ENCODE results near the gene ARL2.
A peak's percentile ranks its signal among the peaks of the same experiment; 100 is the strongest.

ARL2 gene

DNA sequence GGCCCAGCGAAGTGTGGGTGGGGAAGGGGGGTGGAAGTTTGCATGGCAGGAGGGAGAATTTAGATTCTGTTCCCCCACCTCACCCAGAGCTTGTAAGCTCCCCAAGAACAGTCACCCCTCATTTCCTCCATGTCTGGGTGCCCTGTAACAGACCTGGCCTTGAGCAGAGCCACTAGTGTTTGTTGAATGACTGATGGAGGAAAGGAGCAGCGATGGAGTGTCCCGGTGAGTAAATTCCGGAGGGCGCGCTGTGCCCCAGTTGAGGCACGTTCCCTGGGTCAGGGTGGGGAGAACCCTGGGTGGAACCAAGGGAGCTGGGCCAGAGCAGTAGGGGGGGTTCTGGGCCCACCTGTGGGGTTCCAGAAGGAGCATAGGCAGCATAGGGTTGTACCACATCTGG lies 43.6 kb downstream of the ARL2 start:
- no peak for TF ChIP-seq CTCF (IDR thresholded peaks at IDR 0.05; ENCODE audit: insufficient read depth, missing control alignments)
- FAIRE-seq = no peak
- no peak for DNase-seq (ENCODE audit: insufficient read length, low spot score)

- no peak for DNase-seq (ENCODE audit: insufficient read length, low spot score)
- no peak for FAIRE-seq
- TF ChIP-seq CTCF (IDR thresholded peaks at IDR 0.05; ENCODE audit: insufficient read depth, missing control alignments) = no peak
Observed at GRCh38 chr11:65058012-65058411, 44.1 kb downstream of the ARL2 start.

DNA sequence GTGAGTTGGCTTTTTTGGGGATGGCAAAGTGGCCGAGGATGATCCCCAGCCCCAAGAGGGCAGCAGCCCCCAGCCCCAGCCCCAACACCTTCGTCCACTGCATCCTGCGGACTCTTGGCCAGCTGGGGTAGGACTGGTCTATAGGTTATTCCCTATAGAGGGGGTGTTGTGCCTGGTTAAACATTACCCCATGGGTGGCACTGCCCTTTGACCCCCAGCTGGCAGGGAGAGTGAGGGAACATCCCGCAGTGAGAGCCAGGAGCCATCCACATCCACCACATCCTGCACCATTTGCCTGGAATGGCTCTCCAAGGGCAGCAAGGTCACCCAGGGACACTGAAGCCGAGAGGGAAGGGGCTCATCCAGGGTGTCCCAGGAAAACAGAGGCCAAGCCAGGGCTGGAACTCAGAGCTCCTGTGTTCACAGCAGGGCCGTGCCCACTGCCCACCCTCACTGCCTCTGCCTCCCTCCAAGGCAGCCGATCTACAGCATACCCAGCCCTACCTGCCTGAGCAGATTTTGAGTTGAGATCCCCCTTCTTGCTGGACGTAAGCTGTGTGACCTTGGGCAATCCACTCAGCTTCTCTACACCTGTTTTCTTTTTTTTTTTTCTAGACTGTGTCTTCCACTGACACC lies 44.6 kb downstream of the ARL2 start, which contains the start of gene NAALADL1:
TSS of gene NAALADL1 (minus strand) at position 135 of the 636 bp plus-strand sequence. CDS start at position 103, 32 bp downstream.
- TF ChIP-seq CTCF (IDR thresholded peaks at IDR 0.05; ENCODE audit: insufficient read depth, missing control alignments) = no peak
- DNase-seq (ENCODE audit: insufficient read length, low spot score) = no peak
- no peak for FAIRE-seq

GRCh38 chr11:65059523-65059922 lies 45.6 kb downstream of the ARL2 start:
- DNase-seq (ENCODE audit: insufficient read length, low spot score) (no peak), FAIRE-seq (no peak)
- TF ChIP-seq CTCF (IDR thresholded peaks at IDR 0.05; ENCODE audit: insufficient read depth, missing control alignments) = no peak

DNA sequence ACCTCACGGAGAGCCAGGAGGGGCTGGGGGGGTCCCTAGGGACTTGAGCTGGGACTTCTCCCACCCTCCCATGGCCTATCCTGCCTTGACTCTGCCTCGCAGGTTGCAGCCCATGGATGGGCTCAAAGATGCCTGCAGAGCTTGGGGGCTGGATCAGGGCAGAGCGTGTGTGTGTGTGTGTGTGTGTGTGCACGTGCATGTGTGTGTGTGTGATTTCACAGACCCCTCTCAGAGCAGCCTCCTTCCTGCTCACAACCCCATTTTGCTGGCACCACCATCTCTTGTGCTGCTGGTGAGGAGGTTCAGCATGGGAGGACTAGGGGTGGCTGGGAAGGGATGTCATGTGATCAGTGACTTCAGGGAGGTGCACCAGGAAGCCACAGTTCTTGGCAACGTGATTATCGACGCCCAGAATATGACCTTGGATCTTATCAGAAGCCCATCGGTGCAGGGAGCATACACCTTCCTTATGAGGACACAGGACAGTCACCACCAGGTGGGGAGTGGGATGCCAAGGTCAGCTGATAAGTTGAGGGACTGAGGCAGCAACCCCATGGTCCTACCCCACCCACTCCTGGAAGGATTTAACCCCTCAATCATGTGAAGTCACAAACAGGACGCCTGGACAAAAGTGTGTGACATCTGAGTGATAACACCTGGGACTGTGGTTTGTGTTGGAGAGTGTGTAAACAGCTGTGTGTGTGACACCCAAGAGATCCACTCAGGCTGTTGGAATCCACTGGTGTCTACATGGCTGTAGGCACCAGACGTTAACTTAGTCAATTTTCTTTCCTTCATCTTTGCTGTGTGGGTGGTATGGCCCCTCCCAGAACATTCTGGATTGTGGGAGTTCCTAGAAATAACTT lies 46.2 kb downstream of the ARL2 start:
- TF ChIP-seq CTCF (IDR thresholded peaks at IDR 0.05; ENCODE audit: insufficient read depth, missing control alignments) = no peak
- FAIRE-seq = no peak
- DNase-seq (ENCODE audit: insufficient read length, low spot score) = no peak

- DNase-seq (ENCODE audit: insufficient read length, low spot score) (no peak), FAIRE-seq (no peak)
- peak; percentile 49 for TF ChIP-seq CTCF (IDR thresholded peaks at IDR 0.05; ENCODE audit: insufficient read depth, missing control alignments)
Observed at GRCh38 chr11:65060913-65061408, 47.0 kb downstream of the ARL2 start.

All from D721Med (cell line).